K562 (cell line): Measurements from ENCODE around the gene BTG2. TPM values are rescaled to one million over a fixed set of nuclear protein-coding genes. Genes with fewer than 3 reads are reported as not detected.

ENCODE experiments used
- NCOA1 ChIP-seq: fragments of 450-650 bp; IDR thresholded peaks from 2 replicates; pipeline ENCODE4 v1.6.1; 2016; ENCODE audit warnings: low read depth
- NFYB ChIP-seq: IDR thresholded peaks from 2 replicates; pipeline ENCODE4 v1.6.1; 2011; ENCODE audit warnings: mild to moderate bottlenecking, moderate library complexity; ENCODE audit not compliant: insufficient read length; ENCODE audit errors: extremely low read depth
- PRMT5 ChIP-seq: sonication (generic); formaldehyde crosslinking; IDR thresholded peaks from 2 replicates; pipeline ENCODE4 v1.5.0; 2020; ENCODE audit warnings: missing genetic modification reagents
- SAP30 ChIP-seq: fragments of 200-600 bp; sonication (generic); IDR thresholded peaks from 2 replicates; pipeline ENCODE4 v1.6.1; 2012; ENCODE audit warnings: borderline replicate concordance, low read depth, mild to moderate bottlenecking, moderate library complexity, low read length, control low read depth, inconsistent platforms; ENCODE audit not compliant: insufficient read depth, poor library complexity, severe bottlenecking
- SETDB1 ChIP-seq: IDR thresholded peaks from one replicate; pipeline ENCODE4 v1.6.1; 2012; ENCODE audit warnings: low read length, control low read depth, inconsistent platforms
- WHSC1 ChIP-seq: IDR thresholded peaks from one replicate; pipeline ENCODE4 v1.6.1; 2012; ENCODE audit warnings: low read length, control low read depth, inconsistent platforms
- polyA plus RNA-seq, 8 experiments: library from polyadenylated mRNA; depleted of rRNA in 4 of 8; stranded (reverse) in 5 of 8; unstranded in 3 of 8; fragments of >200 nt; fragmentation: Nextera tagmentation in 2 of 8; fragmentation: Illumina TruSeq in 1 of 8; extraction: Ambion mirVana in 2 of 8; extraction: Trizol in 1 of 8; gene quantifications; 2 replicates each; pipeline versions ENCODE4 v1.2.1 to v1.2.3, GENCODE V29; 2011 to 2014; ENCODE audit warnings: inconsistent platforms in 1 of 8, missing spikeins in 1 of 8
- total RNA-seq, 7 experiments: library from RNA; depleted of rRNA in 6 of 7; stranded (reverse); fragments of >200 nt in 6 of 7; fragmentation: Illumina TruSeq in 2 of 7; extraction: Trizol in 2 of 7; gene quantifications; 2 replicates each; pipeline versions ENCODE4 v1.2.1 to v1.2.3, GENCODE V29; 2011 to 2021; ENCODE audit warnings: low replicate concordance in 1 of 7
- TF ChIP-seq, protein P1 (sequence below), 2 experiments: IDR thresholded peaks; 2 replicates each; pipeline ENCODE4 v1.6.1; 2011; ENCODE audit warnings: borderline replicate concordance in 1 of 2, control low read depth in 1 of 2, low read depth in 1 of 2, low read length in 1 of 2, mild to moderate bottlenecking in 1 of 2, mixed read lengths in 1 of 2, moderate library complexity in 1 of 2; ENCODE audit not compliant: insufficient read depth in 1 of 2, insufficient read length in 1 of 2, poor library complexity in 1 of 2, severe bottlenecking in 1 of 2; ENCODE audit errors: extremely low read depth in 1 of 2

Gene BTG2
- total and polyA plus RNA-seq, 9 of the 15 experiments (the other 6 are each of a cell fraction or from before 2014, with no cell fraction given) = 2.3 to 41.9 (median 8.7) TPM

DNA sequence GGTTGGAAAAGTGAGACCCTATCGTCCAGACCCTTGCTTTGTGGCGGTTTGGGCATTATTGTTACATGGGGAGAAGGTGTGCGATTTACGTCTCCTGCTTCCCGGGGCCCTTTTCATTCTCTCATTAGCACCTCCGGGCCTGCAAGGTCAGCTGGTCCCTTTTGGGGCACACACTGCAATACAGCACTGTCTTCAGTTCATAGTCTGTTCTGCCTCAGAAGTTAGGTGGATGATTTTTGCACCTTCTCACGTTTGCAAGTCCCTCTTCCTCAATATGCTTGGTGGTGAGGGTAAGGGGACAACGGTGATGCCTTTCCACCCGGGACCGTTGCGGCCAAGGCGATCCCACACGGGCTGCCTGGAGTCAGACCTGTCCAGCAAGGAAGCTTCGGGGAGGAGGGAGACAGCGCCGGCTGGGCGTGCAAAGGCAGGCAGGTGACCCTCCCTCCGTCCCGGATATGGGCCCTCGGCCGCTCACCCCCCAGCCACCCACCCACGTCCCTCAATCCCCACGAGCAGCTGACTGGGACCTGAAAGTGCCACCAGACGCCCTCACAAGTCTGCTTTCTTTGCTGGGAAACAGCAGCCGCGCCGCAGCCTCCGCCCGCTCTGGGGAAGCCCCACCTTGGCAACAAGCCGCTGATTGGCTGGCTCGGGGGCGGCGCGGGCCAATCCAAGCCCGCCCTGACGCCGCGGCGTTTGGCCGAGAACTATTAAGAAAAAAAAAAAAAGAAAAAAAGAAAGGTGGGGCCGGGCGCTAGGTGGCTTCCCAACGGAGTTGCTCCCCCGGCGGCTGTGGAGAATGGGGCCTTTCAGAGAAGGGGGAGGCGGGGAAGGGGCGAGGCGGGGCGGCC lies 21.7 kb downstream of the BTG2 start (continued):
- TF ChIP-seq NFYB = peak; percentile 76
- peak; percentile 30 for TF ChIP-seq SAP30
- no peak for TF ChIP-seq SETDB1
- TF ChIP-seq PRMT5 (CRISPR knock-in tag) = no peak
- TF ChIP-seq, protein P1, sequence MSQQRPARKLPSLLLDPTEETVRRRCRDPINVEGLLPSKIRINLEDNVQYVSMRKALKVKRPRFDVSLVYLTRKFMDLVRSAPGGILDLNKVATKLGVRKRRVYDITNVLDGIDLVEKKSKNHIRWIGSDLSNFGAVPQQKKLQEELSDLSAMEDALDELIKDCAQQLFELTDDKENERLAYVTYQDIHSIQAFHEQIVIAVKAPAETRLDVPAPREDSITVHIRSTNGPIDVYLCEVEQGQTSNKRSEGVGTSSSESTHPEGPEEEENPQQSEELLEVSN (IDR thresholded peaks at IDR 0.05; ENCODE audit: borderline replicate concordance in 1 of 2, extremely low read depth in 1 of 2, insufficient read depth in 1 of 2, insufficient read length in 1 of 2, low read depth in 1 of 2, low read length in 1 of 2, poor library complexity in 1 of 2, severe bottlenecking in 1 of 2) = peak in 1 of 2 experiments; percentile 37
- TF ChIP-seq WHSC1 = no peak
- TF ChIP-seq NCOA1 = no peak
